HepG2 (cell line): Measurements from ENCODE around the gene SFTPB. TPM values are rescaled to one million over a fixed set of nuclear protein-coding genes. Genes with fewer than 3 reads are reported as not detected.

ENCODE experiments used
- ATAC-seq: fragments of 200-7000 bp; cut with Tn5 transposase; 3 replicates; pipeline ENCODE4 v1.9.1; 2020; ENCODE audit warnings: mild to moderate bottlenecking, moderate library complexity
- BruUV-seq: library from RNA; stranded (reverse); fragments of 400-500 nt; replicated peaks from 2 replicates; lab custom pipeline; 2021; lab: Mats Ljungman, UMichigan
- CTCF ChIA-PET: fragments of 300-600 bp; formaldehyde crosslinking; extraction: SDS; loops from one replicate; lab custom pipeline; 2021; ENCODE audit warnings: low total read pairs, inconsistent platforms, low intra/inter-chr PET ratio; lab: Yijun Ruan, JAX
- POLR2A ChIA-PET: fragments of 350-600 bp; sonication (Branson Sonifier 250); formaldehyde crosslinking; loops from one replicate; lab custom pipeline; 2020; ENCODE audit warnings: antibody characterized with exemption, inconsistent platforms; lab: Yijun Ruan, JAX
- DNase-seq: peaks from one replicate; pipeline ENCODE4 v3.0.0-alpha.2; 2015; ENCODE audit warnings: low spot score
- FAIRE-seq: peaks from 3 replicates; lab custom pipeline; 2011; peaks lifted over from hg19 to GRCh38; lab: Jason Lieb, UNC
- H2AFZ ChIP-seq: one replicate; pipeline ENCODE4 v1.6.1; 2011; ENCODE audit warnings: low read length, inconsistent platforms
- H3K27ac ChIP-seq: fragments of 300-600 bp; 3 replicates; pipeline ENCODE4 v1.8.0; 2011; ENCODE audit warnings: mixed run types, mild to moderate bottlenecking, mixed read lengths, low read length, inconsistent platforms; ENCODE audit not compliant: insufficient read depth; ENCODE audit errors: extremely low read length
- H3K27me3 ChIP-seq, 2 experiments: fragments of 200-600 bp in 1 of 2; 2 replicates in 1 of 2; 3 replicates in 1 of 2; pipeline versions ENCODE4 v1.6.0 to v1.8.0; 2011; ENCODE audit warnings: low read length in 2 of 2, mild to moderate bottlenecking in 2 of 2, moderate library complexity in 2 of 2, inconsistent platforms in 1 of 2; ENCODE audit not compliant: insufficient read depth in 2 of 2, control insufficient read depth in 1 of 2
- H3K36me3 ChIP-seq, 2 experiments: fragments of 200-600 bp in 1 of 2; replicated peaks in 1 of 2; 2 replicates in 1 of 2; 3 replicates in 1 of 2; pipeline versions ENCODE4 v1.5.1 to v1.8.0; 2011; ENCODE audit warnings: low read length in 2 of 2, inconsistent platforms in 1 of 2; ENCODE audit not compliant: insufficient read depth in 2 of 2, control insufficient read depth in 1 of 2
- H3K4me1 ChIP-seq: 2 replicates; pipeline ENCODE4 v1.5.1; 2012; ENCODE audit warnings: low read length, inconsistent platforms; ENCODE audit not compliant: insufficient read depth
- H3K4me2 ChIP-seq: 2 replicates; pipeline ENCODE4 v1.6.0; 2011; ENCODE audit warnings: low read depth, low read length, inconsistent platforms
- H3K4me3 ChIP-seq, 3 experiments: fragments of 200-600 bp in 1 of 3; sonication (generic), shearing (Covaris generic) in 1 of 3; replicated peaks in 1 of 3; 2 replicates each; pipeline ENCODE4 v1.5.1; 2011 to 2016; ENCODE audit warnings: low read length in 3 of 3, inconsistent platforms in 2 of 3, low read depth in 2 of 3, mild to moderate bottlenecking in 2 of 3, control low read depth in 1 of 3, mixed read lengths in 1 of 3; ENCODE audit not compliant: insufficient read depth in 1 of 3
- H3K79me2 ChIP-seq: one replicate; pipeline ENCODE4 v1.6.1; 2011; ENCODE audit warnings: low read length, inconsistent platforms; ENCODE audit not compliant: insufficient read depth
- H3K9ac ChIP-seq: 2 replicates; pipeline ENCODE4 v1.6.0; 2011; ENCODE audit warnings: mild to moderate bottlenecking, low read depth, low read length, inconsistent platforms; ENCODE audit not compliant: insufficient read depth
- H3K9me3 ChIP-seq: 2 replicates; pipeline ENCODE4 v1.5.1; 2012; ENCODE audit warnings: mild to moderate bottlenecking, low read length
- H4K20me1 ChIP-seq: 2 replicates; pipeline ENCODE4 v1.6.0; 2011; ENCODE audit warnings: inconsistent platforms, mild to moderate bottlenecking, low read length, moderate library complexity; ENCODE audit not compliant: insufficient read depth
- CCAR2 ChIP-seq: fragments of 200-400 bp; formaldehyde crosslinking; optimal IDR thresholded peaks from 2 replicates; pipeline ENCODE3; 2018; ENCODE audit warnings: low read depth, mild to moderate bottlenecking, low read length, moderate library complexity
- CCDC6 ChIP-seq: sonication (generic); formaldehyde crosslinking; IDR thresholded peaks from 2 replicates; pipeline ENCODE4 v1.8.1; 2022; ENCODE audit warnings: mild to moderate bottlenecking, missing genetic modification reagents, moderate library complexity
- DR1 ChIP-seq: sonication (generic); formaldehyde crosslinking; IDR thresholded peaks from 2 replicates; pipeline ENCODE4 v1.8.0; 2021; ENCODE audit warnings: mild to moderate bottlenecking, missing genetic modification reagents, inconsistent platforms
- GATAD2A ChIP-seq: IDR thresholded peaks from 2 replicates; pipeline ENCODE4 v1.6.1; 2016
- HMGA1 ChIP-seq: sonication (generic); formaldehyde crosslinking; conservative IDR thresholded peaks from 2 replicates; pipeline ENCODE4 v1.4.0; 2020; ENCODE audit warnings: missing genetic modification reagents
- RXRA ChIP-seq: sonication (generic); formaldehyde crosslinking; IDR thresholded peaks from 2 replicates; pipeline ENCODE4 v1.5.1; 2020; ENCODE audit warnings: missing genetic modification reagents
- SNRNP70 ChIP-seq: fragments of 200-400 bp; formaldehyde crosslinking; IDR thresholded peaks from 2 replicates; pipeline ENCODE4 v1.6.1; 2017; ENCODE audit warnings: mild to moderate bottlenecking, low read depth, low read length, moderate library complexity
- ZBTB33 ChIP-seq: sonication (generic); formaldehyde crosslinking; IDR thresholded peaks from 2 replicates; pipeline ENCODE4 v1.4.0; 2020; ENCODE audit warnings: missing genetic modification reagents
- ZBTB43 ChIP-seq: sonication (generic); formaldehyde crosslinking; conservative IDR thresholded peaks from 2 replicates; pipeline ENCODE4 v1.4.0; 2020; ENCODE audit warnings: missing genetic modification reagents
- ZNF513 ChIP-seq: sonication (generic); formaldehyde crosslinking; conservative IDR thresholded peaks from 2 replicates; pipeline ENCODE4 v1.5.0; 2020; ENCODE audit warnings: missing genetic modification reagents
- ZNF530 ChIP-seq: sonication (generic); formaldehyde crosslinking; IDR thresholded peaks from 2 replicates; pipeline ENCODE4 v1.5.0; 2020; ENCODE audit warnings: low read depth, mild to moderate bottlenecking, missing genetic modification reagents
- ZNF577 ChIP-seq: sonication (generic); formaldehyde crosslinking; IDR thresholded peaks from 2 replicates; pipeline ENCODE4 v1.4.0; 2020; ENCODE audit warnings: mild to moderate bottlenecking, low read depth, missing genetic modification reagents, borderline replicate concordance
- ZNF770 ChIP-seq: sonication (generic); formaldehyde crosslinking; IDR thresholded peaks from 2 replicates; pipeline ENCODE4 v1.5.0; 2020; ENCODE audit warnings: mild to moderate bottlenecking, missing genetic modification reagents
- ZSCAN9 ChIP-seq: IDR thresholded peaks from 2 replicates; pipeline ENCODE4 v1.6.1; 2016; ENCODE audit warnings: borderline replicate concordance
- WGBS: methylation state at CpG from one replicate; pipeline ENCODE4 v1.1.6; 2017; ENCODE audit warnings: low lambda C conversion rate; 5-methylcytosine and 5-hydroxymethylcytosine counted together
- in situ Hi-C: cut with HindIII; loops from 2 replicates; pipeline ENCODE4 v1.10.0; 2017; ENCODE audit warnings: low pct_unique_long_range_greater_than_20kb; ENCODE audit not compliant: extremely low pct_ligation_motif_present
- intact Hi-C: fragments of 100-400 bp; cut with micrococcal nuclease; formaldehyde crosslinking; loops from one replicate; pipeline ENCODE4 v1.10.0; 2022; ENCODE audit not compliant: unreplicated experiment
- polyA plus RNA-seq, 8 experiments: library from polyadenylated mRNA; depleted of rRNA in 3 of 8; stranded (reverse) in 7 of 8; unstranded in 1 of 8; fragments of >200 nt; fragmentation: Illumina TruSeq in 4 of 8; extraction: Trizol in 4 of 8; gene quantifications; 2 replicates each; pipeline versions ENCODE4 v1.2.1 to v1.2.3, GENCODE V29; 2011 to 2016; ENCODE audit warnings: low read depth in 4 of 8, missing spikeins in 1 of 8, mixed read lengths in 1 of 8; ENCODE audit not compliant: insufficient read depth in 1 of 8
- total RNA-seq, 5 experiments: library from RNA; depleted of rRNA; stranded (reverse); fragments of >200 nt; fragmentation: Illumina TruSeq; extraction: Trizol; gene quantifications; 2 replicates each; pipeline ENCODE4 v1.2.3, GENCODE V29; 2016; ENCODE audit warnings: low read depth in 1 of 5

Gene SFTPB
- total and polyA plus RNA-seq, 2 of the 13 experiments (the other 11 are each of a cell fraction or from before 2014, with no cell fraction given) = not detected

GRCh38 chr2:85613717-85614515 lies 54.1 kb downstream of the SFTPB start:
- POLR2A ChIA-PET = interaction anchor here (1.2 to 25.7 kb wide), 2 partner anchors 21 to 75 kb away, joined by 4 to 795 read pairs; partner anchors contain the start of genes MAT2A, RNF181, TMEM150A and VAMP5
- intact Hi-C loops = loop anchor here (5.0 kb wide), 1 partner anchor 192 kb away; no protein-coding TSS in a partner anchor
- no peak for FAIRE-seq

More at GRCh38 chr2:85613717-85614515, 54.1 kb downstream of the SFTPB start:
- H3K36me3 ChIP-seq = peaks cover 4 to 13% of the 10 kb centered on the region in 2 experiments
- DNase-seq (no peak), ATAC-seq (no peak)
- H3K9ac ChIP-seq = peak overlapping the region; percentile 47; the same call in 1 of the 2 replicates
- H3K4me1 ChIP-seq = peaks cover 69% of the 10 kb centered on the region
- no peak overlapping the region for H3K4me3 ChIP-seq
- H3K9me3 ChIP-seq = no peaks in the 10 kb centered on the region
- H2AFZ ChIP-seq = no peak overlapping the region
- H3K27ac ChIP-seq = peak overlapping the region; percentile 49
- CTCF ChIA-PET = no interaction called here
- H3K79me2 ChIP-seq = peaks cover 39% of the 10 kb centered on the region
- H3K27me3 ChIP-seq = no peaks in the 10 kb centered on the region; a peak in 1 of 5 replicates
- H4K20me1 ChIP-seq = peaks cover 13% of the 10 kb centered on the region
- no TSS peak for BruUV-seq
- peak overlapping the region; percentile 32 for H3K4me2 ChIP-seq
- WGBS = 45% methylated on average over 10 of the region's 10 CpGs
- TF ChIP-seq CCDC6 (CRISPR knock-in tag) = no peak
- 0 out of 2 replicates have a peak, but pooled peaks have one; percentile 36 for TF ChIP-seq RXRA (CRISPR knock-in tag)
- no peak for TF ChIP-seq ZSCAN9
- TF ChIP-seq CCAR2 = no peak
- TF ChIP-seq ZBTB43 (CRISPR knock-in tag) = no peak
- TF ChIP-seq DR1 (CRISPR knock-in tag) = no peak
- TF ChIP-seq SNRNP70 = no peak
- TF ChIP-seq GATAD2A (CRISPR knock-in tag) = no peak
- TF ChIP-seq ZNF770 = peak; percentile 92
- TF ChIP-seq ZBTB33 = peak; percentile 39; the same call in 1 of the 2 replicates
- TF ChIP-seq ZNF530 (CRISPR knock-in tag) = no peak
- no peak for TF ChIP-seq HMGA1 (CRISPR knock-in tag)
- no peak for TF ChIP-seq ZNF513 (CRISPR knock-in tag)
- no peak for TF ChIP-seq ZNF577 (CRISPR knock-in tag)
- in situ Hi-C loops = no loop called here
